H9 (cell line): ENCODE results near the gene CAVIN2. TPM values are rescaled to one million over a fixed set of nuclear protein-coding genes. Genes with fewer than 3 reads are reported as not detected.

Experiments
- DNase-seq: peaks from one replicate; pipeline ENCODE4 v3.0.0-alpha.2; 2017
- H2AFZ ChIP-seq: one replicate; pipeline ENCODE4 v1.6.1; 2013; ENCODE audit warnings: mild to moderate bottlenecking, low read length, control low read depth, moderate library complexity
- H2AK5ac ChIP-seq: 2 replicates; pipeline ENCODE4 v1.6.1; 2013; ENCODE audit warnings: low read length, control low read depth, mixed read lengths; ENCODE audit not compliant: insufficient read length
- H2BK120ac ChIP-seq: one replicate; pipeline ENCODE4 v1.6.1; 2013; ENCODE audit warnings: low read depth, mild to moderate bottlenecking, low read length, control low read depth, inconsistent platforms; ENCODE audit not compliant: poor library complexity, severe bottlenecking
- H2BK12ac ChIP-seq: 2 replicates; pipeline ENCODE4 v1.6.1; 2013; ENCODE audit warnings: low read length, control low read depth, mixed read lengths, low read depth; ENCODE audit not compliant: insufficient read length
- H2BK15ac ChIP-seq: 2 replicates; pipeline ENCODE4 v1.6.1; 2013; ENCODE audit warnings: low read depth, low read length, control low read depth
- H2BK20ac ChIP-seq: one replicate; pipeline ENCODE4 v1.6.1; 2013; ENCODE audit warnings: low read depth, mild to moderate bottlenecking, low read length, control low read depth, inconsistent platforms; ENCODE audit not compliant: poor library complexity, severe bottlenecking
- H2BK5ac ChIP-seq: 2 replicates; pipeline ENCODE4 v1.6.1; 2013; ENCODE audit warnings: low read length, control low read depth, mixed read lengths; ENCODE audit not compliant: insufficient read length
- H3K14ac ChIP-seq: 2 replicates; pipeline ENCODE4 v1.6.1; 2013; ENCODE audit warnings: low read length, control low read depth; ENCODE audit not compliant: insufficient read depth
- H3K18ac ChIP-seq: 2 replicates; pipeline ENCODE4 v1.6.1; 2013; ENCODE audit warnings: low read depth, mild to moderate bottlenecking, mixed read lengths, low read length, control low read depth; ENCODE audit not compliant: insufficient read length
- H3K23ac ChIP-seq: 2 replicates; pipeline ENCODE4 v1.6.1; 2013; ENCODE audit warnings: low read length, control low read depth, mixed read lengths, low read depth; ENCODE audit not compliant: insufficient read length
- H3K23me2 ChIP-seq: 2 replicates; pipeline ENCODE4 v1.6.1; 2013; ENCODE audit warnings: low read depth, mild to moderate bottlenecking, mixed read lengths, low read length, control low read depth; ENCODE audit not compliant: insufficient read length, poor library complexity, severe bottlenecking
- H3K27ac ChIP-seq: 2 replicates; pipeline ENCODE4 v1.5.1; 2013; ENCODE audit warnings: low read length, control low read depth, mixed read lengths, low read depth; ENCODE audit not compliant: insufficient read length
- H3K27me3 ChIP-seq: 2 replicates; pipeline ENCODE4 v1.6.1; 2013; ENCODE audit warnings: low read length, control low read depth, inconsistent platforms; ENCODE audit not compliant: insufficient read depth
- H3K4ac ChIP-seq: 2 replicates; pipeline ENCODE4 v1.6.1; 2013; ENCODE audit warnings: low read depth, mild to moderate bottlenecking, control low read depth, inconsistent platforms, low read length, moderate library complexity
- H3K4me1 ChIP-seq: 2 replicates; pipeline ENCODE4 v1.6.1; 2013; ENCODE audit warnings: low read length, control low read depth, inconsistent platforms; ENCODE audit not compliant: insufficient read depth
- H3K4me2 ChIP-seq: 2 replicates; pipeline ENCODE4 v1.6.1; 2013; ENCODE audit warnings: low read length, control low read depth, mixed read lengths; ENCODE audit not compliant: insufficient read length, insufficient read depth
- H3K56ac ChIP-seq: 2 replicates; pipeline ENCODE4 v1.6.1; 2013; ENCODE audit warnings: low read depth, mild to moderate bottlenecking, mixed read lengths, low read length, control low read depth; ENCODE audit not compliant: insufficient read length
- H3K79me1 ChIP-seq: 2 replicates; pipeline ENCODE4 v1.6.1; 2013; ENCODE audit warnings: low read depth, mild to moderate bottlenecking, moderate library complexity, low read length, control low read depth, inconsistent platforms; ENCODE audit not compliant: insufficient read depth, poor library complexity, severe bottlenecking
- H3K79me2 ChIP-seq: 2 replicates; pipeline ENCODE4 v1.6.1; 2013; ENCODE audit warnings: low read length, control low read depth, inconsistent platforms; ENCODE audit not compliant: insufficient read depth
- H3K9ac ChIP-seq: 2 replicates; pipeline ENCODE4 v1.6.1; 2013; ENCODE audit warnings: low read length, control low read depth, mixed read lengths; ENCODE audit not compliant: insufficient read length; ENCODE audit errors: extremely low read depth
- H3K9me3 ChIP-seq: one replicate; pipeline ENCODE4 v1.6.1; 2013; ENCODE audit warnings: low read depth, low read length, inconsistent platforms; ENCODE audit not compliant: control insufficient read depth
- H3T11ph ChIP-seq: one replicate; pipeline ENCODE4 v1.6.1; 2013; ENCODE audit warnings: mild to moderate bottlenecking, low read length, control low read depth, inconsistent platforms
- H4K20me1 ChIP-seq: one replicate; pipeline ENCODE4 v1.6.1; 2013; ENCODE audit not compliant: control insufficient read depth, insufficient read length, insufficient read depth
- H4K5ac ChIP-seq: 2 replicates; pipeline ENCODE4 v1.6.1; 2013; ENCODE audit warnings: low read depth, mild to moderate bottlenecking, mixed read lengths, low read length, control low read depth; ENCODE audit not compliant: insufficient read length
- H4K8ac ChIP-seq: replicated peaks from 2 replicates; pipeline ENCODE4 v1.6.1; 2013; ENCODE audit warnings: low read length, control low read depth, mixed read lengths, low read depth; ENCODE audit not compliant: insufficient read length
- H4K91ac ChIP-seq: 2 replicates; pipeline ENCODE4 v1.6.1; 2013; ENCODE audit warnings: low read depth, mild to moderate bottlenecking, moderate library complexity, mixed read lengths, low read length, control low read depth; ENCODE audit not compliant: insufficient read length
- H3K27ac Mint-ChIP-seq, 3 experiments: 2 replicates in 2 of 3; 3 replicates in 1 of 3; pipeline ENCODE4 v1.8.0; 2020 to 2021; ENCODE audit warnings: mixed read lengths in 3 of 3, mild to moderate bottlenecking in 1 of 3, moderate library complexity in 1 of 3
- H3K27me3 Mint-ChIP-seq: 2 replicates; pipeline ENCODE4 v1.8.0; 2021; ENCODE audit warnings: low read depth, mild to moderate bottlenecking, moderate library complexity, mixed read lengths
- H3K36me3 Mint-ChIP-seq, 3 experiments: 2 replicates in 2 of 3; 3 replicates in 1 of 3; pipeline ENCODE4 v1.8.0; 2020 to 2021; ENCODE audit warnings: low read depth in 3 of 3, mixed read lengths in 3 of 3; ENCODE audit not compliant: insufficient read depth in 1 of 3
- H3K4me1 Mint-ChIP-seq, 2 experiments: 2 replicates each; pipeline ENCODE4 v1.8.0; 2020; ENCODE audit warnings: mixed read lengths in 2 of 2
- H3K4me3 Mint-ChIP-seq, 2 experiments: 2 replicates in 1 of 2; 3 replicates in 1 of 2; pipeline ENCODE4 v1.8.0; 2020 to 2021; ENCODE audit warnings: mild to moderate bottlenecking in 2 of 2, mixed read lengths in 2 of 2, moderate library complexity in 1 of 2
- H3K9me3 Mint-ChIP-seq, 2 experiments: 2 replicates in 1 of 2; 3 replicates in 1 of 2; pipeline ENCODE4 v1.8.0; 2020; ENCODE audit warnings: mild to moderate bottlenecking in 2 of 2, mixed read lengths in 2 of 2, moderate library complexity in 1 of 2
- WGBS: extraction: QIAGEN DNeasy Blood & Tissue Kit; methylation state at CpG from one replicate; pipeline ENCODE4 v1.1.7; 2013; ENCODE audit warnings: missing lambda C conversion rate, low lambda C conversion rate, mixed read lengths; ENCODE audit not compliant: insufficient read length; ENCODE audit errors: extremely low coverage; 5-methylcytosine and 5-hydroxymethylcytosine counted together
- total RNA-seq: library from RNA; stranded (reverse); gene quantifications from 2 replicates; pipeline ENCODE4 v1.2.1, GENCODE V29; 2021
- TF ChIP-seq, protein P1 (sequence below): fragments of 200-600 bp; sonication (generic); conservative IDR thresholded peaks from 3 replicates; pipeline ENCODE4 v1.8.0; 2021; ENCODE audit warnings: antibody characterized with exemption, mild to moderate bottlenecking

CAVIN2 gene
- total RNA-seq, 1 experiment from 2014 or later = not detected

DNA sequence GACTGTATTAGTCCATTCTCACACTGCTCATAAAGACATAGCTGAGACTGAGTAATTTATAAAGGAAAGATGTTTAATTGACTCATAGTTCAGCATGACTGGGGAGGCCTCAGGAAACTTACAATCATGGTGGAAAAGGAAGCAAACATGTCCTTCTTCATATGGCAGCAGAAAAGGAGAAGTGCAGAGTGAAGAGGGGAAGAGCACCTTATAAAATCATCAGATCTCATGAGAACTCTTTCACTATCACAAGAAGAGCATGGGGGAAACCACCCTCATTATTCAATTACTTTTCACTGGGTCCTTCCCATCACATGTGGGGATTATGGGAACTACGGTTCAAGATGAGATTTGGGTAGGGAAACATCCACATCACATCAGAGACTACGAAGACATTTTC, 43.0 kb upstream of the CAVIN2 start:
- TF ChIP-seq, protein P1, sequence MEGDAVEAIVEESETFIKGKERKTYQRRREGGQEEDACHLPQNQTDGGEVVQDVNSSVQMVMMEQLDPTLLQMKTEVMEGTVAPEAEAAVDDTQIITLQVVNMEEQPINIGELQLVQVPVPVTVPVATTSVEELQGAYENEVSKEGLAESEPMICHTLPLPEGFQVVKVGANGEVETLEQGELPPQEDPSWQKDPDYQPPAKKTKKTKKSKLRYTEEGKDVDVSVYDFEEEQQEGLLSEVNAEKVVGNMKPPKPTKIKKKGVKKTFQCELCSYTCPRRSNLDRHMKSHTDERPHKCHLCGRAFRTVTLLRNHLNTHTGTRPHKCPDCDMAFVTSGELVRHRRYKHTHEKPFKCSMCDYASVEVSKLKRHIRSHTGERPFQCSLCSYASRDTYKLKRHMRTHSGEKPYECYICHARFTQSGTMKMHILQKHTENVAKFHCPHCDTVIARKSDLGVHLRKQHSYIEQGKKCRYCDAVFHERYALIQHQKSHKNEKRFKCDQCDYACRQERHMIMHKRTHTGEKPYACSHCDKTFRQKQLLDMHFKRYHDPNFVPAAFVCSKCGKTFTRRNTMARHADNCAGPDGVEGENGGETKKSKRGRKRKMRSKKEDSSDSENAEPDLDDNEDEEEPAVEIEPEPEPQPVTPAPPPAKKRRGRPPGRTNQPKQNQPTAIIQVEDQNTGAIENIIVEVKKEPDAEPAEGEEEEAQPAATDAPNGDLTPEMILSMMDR = no peak
- WGBS = no CpG with 5 or more reads among the region's 2 CpGs
- H3K4me1 ChIP-seq = no peaks in the 10 kb centered on the region
- H3T11ph ChIP-seq = no peak overlapping the region
- no peak overlapping the region for H2AFZ ChIP-seq
- H3K79me2 ChIP-seq = no peaks in the 10 kb centered on the region
- H2BK120ac ChIP-seq = no peak overlapping the region
- no peak overlapping the region for H3K27ac Mint-ChIP-seq
- no peak overlapping the region for H4K91ac ChIP-seq
- peaks cover 0 to 11% (median 2%) of the 10 kb centered on the region in 3 experiments; a peak in 4 of 7 replicates for H3K36me3 Mint-ChIP-seq
- H3K23me2 ChIP-seq = no peaks in the 10 kb centered on the region
- no peak overlapping the region for H2BK5ac ChIP-seq
- no peak overlapping the region for H2AK5ac ChIP-seq
- no peak overlapping the region for H3K4me3 Mint-ChIP-seq
- no peak overlapping the region for H4K8ac ChIP-seq
- H3K79me1 ChIP-seq = no peaks in the 10 kb centered on the region
- H2BK15ac ChIP-seq = no peak overlapping the region
- no peak overlapping the region for H3K14ac ChIP-seq
- H4K5ac ChIP-seq = no peak overlapping the region
- no peak overlapping the region for H3K56ac ChIP-seq
- no peak overlapping the region for H3K27ac ChIP-seq
- no peaks in the 10 kb centered on the region for H3K4me1 Mint-ChIP-seq
- no peaks in the 10 kb centered on the region for H3K9me3 ChIP-seq
- no peak overlapping the region for H3K4me2 ChIP-seq
- no peak overlapping the region for H3K4ac ChIP-seq
- H3K27me3 Mint-ChIP-seq = no peaks in the 10 kb centered on the region
- H3K23ac ChIP-seq = no peak overlapping the region
- H2BK20ac ChIP-seq = no peak overlapping the region
- DNase-seq = no peak
- H3K27me3 ChIP-seq = no peaks in the 10 kb centered on the region
- no peak overlapping the region for H3K18ac ChIP-seq
- peaks cover 4 to 9% of the 10 kb centered on the region in 2 experiments; a peak in 4 of 5 replicates for H3K9me3 Mint-ChIP-seq
- H3K9ac ChIP-seq = no peak overlapping the region
- H2BK12ac ChIP-seq = no peak overlapping the region
- no peaks in the 10 kb centered on the region for H4K20me1 ChIP-seq
